WI38 (cell line): ENCODE measurements around the gene OPALIN.

ENCODE experiments used
- H3K4me3 ChIP-seq: 2 replicates; pipeline ENCODE4 v1.5.1; 2011; ENCODE audit warnings: low read depth, mild to moderate bottlenecking, control low read depth, low read length
- CTCF ChIP-seq: IDR thresholded peaks from 2 replicates; pipeline ENCODE4 v1.5.1; 2012; ENCODE audit warnings: low read depth, mild to moderate bottlenecking, control low read depth, low read length

Gene OPALIN

GRCh38 chr10:96380821-96381220 lies 22.0 kb upstream of the OPALIN start:
- no peak for TF ChIP-seq CTCF
- no peak overlapping the region for H3K4me3 ChIP-seq

GRCh38 chr10:96379758-96380157 lies 21.0 kb upstream of the OPALIN start:
- H3K4me3 ChIP-seq = no peak overlapping the region
- no peak for TF ChIP-seq CTCF

GRCh38 chr10:96378741-96379140 lies 19.9 kb upstream of the OPALIN start:
- no peak overlapping the region for H3K4me3 ChIP-seq
- TF ChIP-seq CTCF = no peak

- H3K4me3 ChIP-seq = no peak overlapping the region
These were observed 19.1 kb upstream of the OPALIN start for GRCh38 chr10:96377816-96378294.

GRCh38 chr10:96376483-96376882 lies 17.7 kb upstream of the OPALIN start:
- H3K4me3 ChIP-seq = no peak overlapping the region
- TF ChIP-seq CTCF = no peak

More at GRCh38 chr10:96377816-96378294, 19.1 kb upstream of the OPALIN start:
- no peak for TF ChIP-seq CTCF

GRCh38 chr10:96374985-96375830 lies 16.4 kb upstream of the OPALIN start:
- peak; percentile 87 for TF ChIP-seq CTCF
- H3K4me3 ChIP-seq = no peak overlapping the region

GRCh38 chr10:96374639-96374984 lies 15.8 kb upstream of the OPALIN start:
- no peak overlapping the region for H3K4me3 ChIP-seq
- no peak for TF ChIP-seq CTCF
